ENCODE data around the gene ZNF784.

The ZNF784 gene

DNA sequence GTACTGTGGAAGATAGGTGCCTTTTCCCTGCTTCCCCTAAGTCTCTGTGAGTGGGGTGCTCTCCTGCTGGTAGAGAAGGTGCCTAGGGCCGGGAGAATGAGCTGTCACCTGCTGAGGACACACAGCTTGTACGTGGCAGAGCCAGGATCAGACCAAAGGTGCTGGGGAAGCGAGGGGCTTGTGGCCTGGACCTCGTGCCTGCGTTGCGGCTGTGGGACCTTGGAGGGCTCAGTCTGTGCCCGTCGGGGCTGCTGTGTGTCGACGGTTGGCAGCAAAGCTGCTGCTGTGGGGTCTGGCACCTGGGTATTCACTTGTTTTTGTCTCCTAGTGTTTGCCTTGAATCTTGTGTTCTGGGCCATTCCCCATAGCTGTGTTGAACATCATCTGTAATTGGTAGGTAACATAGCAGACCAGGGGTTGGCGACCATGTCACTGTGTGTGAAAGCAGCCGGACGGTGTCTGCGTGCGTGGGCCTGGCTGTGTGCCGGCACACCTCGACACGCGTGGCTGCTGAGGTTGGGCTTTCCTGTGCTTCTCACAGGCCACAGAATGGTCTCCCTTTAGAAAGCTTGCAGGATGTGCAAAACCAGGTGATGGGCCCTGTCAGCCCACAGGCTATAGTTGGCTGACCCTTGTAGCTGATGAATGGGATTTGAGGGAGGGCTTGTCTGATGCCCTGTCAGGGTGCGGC, 39.6 kb upstream of the ZNF784 start:
- no peak for DNase-seq (ENCODE audit: extremely low read depth, low read depth)
- TF ChIP-seq, protein P1, sequence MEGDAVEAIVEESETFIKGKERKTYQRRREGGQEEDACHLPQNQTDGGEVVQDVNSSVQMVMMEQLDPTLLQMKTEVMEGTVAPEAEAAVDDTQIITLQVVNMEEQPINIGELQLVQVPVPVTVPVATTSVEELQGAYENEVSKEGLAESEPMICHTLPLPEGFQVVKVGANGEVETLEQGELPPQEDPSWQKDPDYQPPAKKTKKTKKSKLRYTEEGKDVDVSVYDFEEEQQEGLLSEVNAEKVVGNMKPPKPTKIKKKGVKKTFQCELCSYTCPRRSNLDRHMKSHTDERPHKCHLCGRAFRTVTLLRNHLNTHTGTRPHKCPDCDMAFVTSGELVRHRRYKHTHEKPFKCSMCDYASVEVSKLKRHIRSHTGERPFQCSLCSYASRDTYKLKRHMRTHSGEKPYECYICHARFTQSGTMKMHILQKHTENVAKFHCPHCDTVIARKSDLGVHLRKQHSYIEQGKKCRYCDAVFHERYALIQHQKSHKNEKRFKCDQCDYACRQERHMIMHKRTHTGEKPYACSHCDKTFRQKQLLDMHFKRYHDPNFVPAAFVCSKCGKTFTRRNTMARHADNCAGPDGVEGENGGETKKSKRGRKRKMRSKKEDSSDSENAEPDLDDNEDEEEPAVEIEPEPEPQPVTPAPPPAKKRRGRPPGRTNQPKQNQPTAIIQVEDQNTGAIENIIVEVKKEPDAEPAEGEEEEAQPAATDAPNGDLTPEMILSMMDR (IDR thresholded peaks at IDR 0.05; ENCODE audit: low read depth, low read length), result no peak

DNA sequence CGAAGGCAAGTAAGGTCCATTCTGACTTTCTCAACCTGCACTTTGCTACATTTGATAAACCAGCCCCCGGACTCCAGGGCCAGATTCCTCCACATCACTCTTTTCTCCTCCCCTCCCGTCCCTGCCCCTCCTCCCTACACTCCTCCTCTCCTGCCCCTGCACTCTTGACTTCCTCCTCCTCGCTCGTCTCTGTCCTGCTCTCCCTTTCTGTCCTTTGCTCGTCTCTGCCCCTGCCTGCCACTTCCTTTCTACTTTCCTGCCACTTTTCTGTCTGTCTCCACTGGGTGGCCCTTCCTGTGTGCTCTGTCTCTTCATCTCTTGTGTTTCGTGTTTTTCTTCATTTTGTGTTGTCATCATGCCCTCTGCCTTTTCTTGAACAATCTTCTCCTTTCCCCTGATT, 37.5 kb upstream of the ZNF784 start:
- no peak for DNase-seq (ENCODE audit: extremely low read depth, low read depth)
- TF ChIP-seq, protein P1 (IDR thresholded peaks at IDR 0.05; ENCODE audit: low read depth, low read length), result no peak

- DNase-seq (ENCODE audit: extremely low read depth, low read depth), result no peak
- TF ChIP-seq, protein P1 (IDR thresholded peaks at IDR 0.05; ENCODE audit: low read depth, low read length), result no peak
Observed at GRCh38 chr19:55660991-55661390, 36.6 kb upstream of the ZNF784 start.

DNA sequence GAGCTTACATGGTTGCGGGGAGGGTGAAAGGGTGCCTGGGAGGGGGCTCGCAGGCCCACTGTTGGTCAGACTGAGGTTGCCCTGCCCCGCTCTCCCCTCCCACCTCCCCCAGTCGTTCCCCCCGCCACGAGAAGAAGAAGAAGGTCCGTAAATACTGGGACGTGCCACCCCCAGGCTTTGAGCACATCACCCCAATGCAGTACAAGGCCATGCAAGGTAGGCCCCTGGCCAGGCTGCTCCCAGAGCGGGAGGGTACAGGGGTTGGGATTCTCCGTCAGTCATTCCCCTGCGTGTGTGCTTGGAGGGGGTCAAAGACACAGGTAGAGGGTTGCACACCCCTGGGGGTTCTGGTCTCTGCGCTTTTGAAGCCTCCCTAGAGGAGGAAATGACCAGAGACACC, 36.0 kb upstream of the ZNF784 start:
- no peak for DNase-seq (ENCODE audit: extremely low read depth, low read depth)
- TF ChIP-seq, protein P1 (IDR thresholded peaks at IDR 0.05; ENCODE audit: low read depth, low read length), result no peak

GRCh38 chr19:55659822-55660221, 35.5 kb upstream of the ZNF784 start:
- TF ChIP-seq, protein P1 (IDR thresholded peaks at IDR 0.05; ENCODE audit: low read depth, low read length), result no peak
- DNase-seq (ENCODE audit: extremely low read depth, low read depth), result no peak

DNA sequence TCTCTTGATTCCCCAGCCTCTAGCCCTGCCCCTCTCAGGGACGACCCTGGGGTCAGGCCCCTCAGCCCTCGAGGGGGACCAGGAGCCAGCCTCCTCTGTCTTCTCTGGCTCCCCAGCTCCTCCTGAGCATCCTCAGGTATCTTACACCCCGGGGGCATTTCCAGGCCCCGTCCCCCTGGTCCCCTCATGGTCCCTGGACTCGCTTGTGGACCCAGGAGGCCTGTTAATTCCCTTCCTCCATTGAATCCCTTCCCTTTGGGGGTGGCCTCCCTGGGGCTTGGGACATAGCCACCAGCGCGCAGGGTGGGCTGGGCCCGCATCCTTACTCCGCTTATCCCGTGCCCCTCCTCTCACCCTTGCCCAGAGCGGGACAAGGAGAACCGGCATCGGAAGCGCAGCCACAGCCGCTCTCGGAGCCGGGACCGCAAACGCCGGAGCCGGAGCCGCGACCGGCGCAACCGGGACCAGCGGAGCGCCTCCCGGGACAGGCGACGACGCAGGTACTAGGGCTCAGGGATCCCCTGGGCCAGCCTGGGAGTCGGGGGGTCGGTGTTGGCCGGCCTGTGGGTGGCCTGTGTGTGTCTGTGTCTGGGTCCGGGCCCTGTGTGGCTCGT, 34.6 kb upstream of the ZNF784 start:
- TF ChIP-seq, protein P1 (IDR thresholded peaks at IDR 0.05; ENCODE audit: low read depth, low read length), result no peak

GRCh38 chr19:55656988-55657747, 32.8 kb upstream of the ZNF784 start:
- TF ChIP-seq, protein P1 (IDR thresholded peaks at IDR 0.05; ENCODE audit: low read depth, low read length), result no peak
- DNase-seq (ENCODE audit: extremely low read depth, low read depth), result no peak

More for the DNA sequence above, 34.6 kb upstream of the ZNF784 start:
- no peak for DNase-seq (ENCODE audit: extremely low read depth, low read depth)
